ENCODE measurements around the gene MCUB.

MCUB gene

GRCh38 chr4:109600431-109600830, 40.4 kb downstream of the MCUB start:
- no peak for TF ChIP-seq CTCF (IDR thresholded peaks at IDR 0.05; ENCODE audit: extremely low read depth, missing control alignments)
- no peak for DNase-seq (ENCODE audit: low spot score)

GRCh38 chr4:109601336-109601735, 41.3 kb downstream of the MCUB start:
- DNase-seq (ENCODE audit: low spot score): no peak
- TF ChIP-seq CTCF (IDR thresholded peaks at IDR 0.05; ENCODE audit: extremely low read depth, missing control alignments): no peak

- DNase-seq (ENCODE audit: low spot score): no peak
- TF ChIP-seq CTCF (IDR thresholded peaks at IDR 0.05; ENCODE audit: extremely low read depth, missing control alignments): no peak
Observed at GRCh38 chr4:109607976-109608375, 47.9 kb downstream of the MCUB start.

GRCh38 chr4:109608879-109609278, 48.8 kb downstream of the MCUB start:
- TF ChIP-seq CTCF (IDR thresholded peaks at IDR 0.05; ENCODE audit: extremely low read depth, missing control alignments): no peak
- no peak for DNase-seq (ENCODE audit: low spot score)

- DNase-seq (ENCODE audit: low spot score): no peak
- no peak for TF ChIP-seq CTCF (IDR thresholded peaks at IDR 0.05; ENCODE audit: extremely low read depth, missing control alignments)
Observed at GRCh38 chr4:109609431-109609830, 49.4 kb downstream of the MCUB start.

GRCh38 chr4:109610489-109610888, 50.4 kb downstream of the MCUB start:
- TF ChIP-seq CTCF (IDR thresholded peaks at IDR 0.05; ENCODE audit: extremely low read depth, missing control alignments): no peak
- no peak for DNase-seq (ENCODE audit: low spot score)

- DNase-seq (ENCODE audit: low spot score): no peak
Observed at GRCh38 chr4:109611045-109611646, 51.1 kb downstream of the MCUB start.

More at GRCh38 chr4:109611045-109611646, 51.1 kb downstream of the MCUB start:
- no peak for TF ChIP-seq CTCF (IDR thresholded peaks at IDR 0.05; ENCODE audit: extremely low read depth, missing control alignments)
